ENCODE data around the gene WDR73.

The WDR73 gene

DNA sequence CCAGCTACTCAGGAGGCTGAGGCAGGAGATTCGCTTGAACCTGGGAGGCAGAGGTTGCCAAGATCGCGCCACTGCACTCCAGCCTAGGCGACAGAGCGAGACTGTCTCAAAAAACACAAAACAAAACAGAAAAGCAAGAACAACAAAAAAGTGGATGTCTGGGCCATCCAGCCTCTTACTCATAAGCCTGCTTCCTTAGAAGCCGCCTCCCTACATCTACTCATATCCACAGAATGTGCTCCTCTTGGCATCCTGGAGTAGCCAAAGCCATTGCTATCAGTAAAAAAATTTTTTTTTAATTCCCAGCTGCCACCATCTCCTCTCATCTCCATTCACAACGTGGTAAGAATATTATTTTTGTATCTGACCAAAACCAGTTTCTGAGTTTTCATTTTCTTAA, 42.5 kb downstream of the WDR73 start:
- TF ChIP-seq, protein P1, sequence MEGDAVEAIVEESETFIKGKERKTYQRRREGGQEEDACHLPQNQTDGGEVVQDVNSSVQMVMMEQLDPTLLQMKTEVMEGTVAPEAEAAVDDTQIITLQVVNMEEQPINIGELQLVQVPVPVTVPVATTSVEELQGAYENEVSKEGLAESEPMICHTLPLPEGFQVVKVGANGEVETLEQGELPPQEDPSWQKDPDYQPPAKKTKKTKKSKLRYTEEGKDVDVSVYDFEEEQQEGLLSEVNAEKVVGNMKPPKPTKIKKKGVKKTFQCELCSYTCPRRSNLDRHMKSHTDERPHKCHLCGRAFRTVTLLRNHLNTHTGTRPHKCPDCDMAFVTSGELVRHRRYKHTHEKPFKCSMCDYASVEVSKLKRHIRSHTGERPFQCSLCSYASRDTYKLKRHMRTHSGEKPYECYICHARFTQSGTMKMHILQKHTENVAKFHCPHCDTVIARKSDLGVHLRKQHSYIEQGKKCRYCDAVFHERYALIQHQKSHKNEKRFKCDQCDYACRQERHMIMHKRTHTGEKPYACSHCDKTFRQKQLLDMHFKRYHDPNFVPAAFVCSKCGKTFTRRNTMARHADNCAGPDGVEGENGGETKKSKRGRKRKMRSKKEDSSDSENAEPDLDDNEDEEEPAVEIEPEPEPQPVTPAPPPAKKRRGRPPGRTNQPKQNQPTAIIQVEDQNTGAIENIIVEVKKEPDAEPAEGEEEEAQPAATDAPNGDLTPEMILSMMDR (IDR thresholded peaks at IDR 0.05; ENCODE audit: control insufficient read depth, extremely low read depth, insufficient read depth) = no peak
- DNase-seq (ENCODE audit: low read depth) = no peak
- no peak overlapping the region for H3K4me3 ChIP-seq (ENCODE audit: low read depth, low read length)

DNA sequence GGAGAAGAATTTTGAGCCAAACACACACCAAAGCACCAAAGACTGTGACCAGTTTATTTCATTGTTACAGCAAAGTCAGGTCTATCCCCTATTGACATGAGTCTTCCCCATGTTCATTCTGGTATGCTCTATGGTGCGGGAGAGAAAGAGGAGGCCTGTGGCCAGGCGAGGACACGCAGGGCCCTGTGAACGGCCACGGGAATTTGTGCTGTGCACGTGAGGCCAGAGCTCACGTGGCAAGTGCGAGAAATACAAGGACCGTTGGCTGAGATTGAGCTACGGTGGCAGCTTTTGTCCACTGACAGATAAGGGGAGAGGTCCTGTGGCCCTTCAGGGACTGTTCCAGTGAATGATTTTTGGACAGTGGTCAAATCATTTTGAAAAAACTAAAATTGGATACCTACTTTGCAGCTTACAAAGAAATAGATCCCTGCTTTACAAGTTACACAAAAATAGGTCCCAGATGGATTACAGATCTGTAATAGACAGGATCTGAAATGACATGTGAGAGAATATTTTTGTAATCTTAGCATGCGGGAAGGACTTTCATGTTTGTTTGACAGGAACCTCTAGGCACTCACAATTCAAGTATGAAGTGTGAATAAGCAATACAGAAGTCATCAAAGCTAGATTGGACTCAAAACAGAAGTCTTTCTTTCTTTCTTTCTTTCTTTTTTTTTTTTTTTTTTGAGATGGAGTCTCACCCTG, 44.1 kb downstream of the WDR73 start:
- H3K4me3 ChIP-seq (ENCODE audit: low read depth, low read length) = no peak overlapping the region
- TF ChIP-seq, protein P1 (IDR thresholded peaks at IDR 0.05; ENCODE audit: control insufficient read depth, extremely low read depth, insufficient read depth) = no peak
- DNase-seq (ENCODE audit: low read depth) = no peak

DNA sequence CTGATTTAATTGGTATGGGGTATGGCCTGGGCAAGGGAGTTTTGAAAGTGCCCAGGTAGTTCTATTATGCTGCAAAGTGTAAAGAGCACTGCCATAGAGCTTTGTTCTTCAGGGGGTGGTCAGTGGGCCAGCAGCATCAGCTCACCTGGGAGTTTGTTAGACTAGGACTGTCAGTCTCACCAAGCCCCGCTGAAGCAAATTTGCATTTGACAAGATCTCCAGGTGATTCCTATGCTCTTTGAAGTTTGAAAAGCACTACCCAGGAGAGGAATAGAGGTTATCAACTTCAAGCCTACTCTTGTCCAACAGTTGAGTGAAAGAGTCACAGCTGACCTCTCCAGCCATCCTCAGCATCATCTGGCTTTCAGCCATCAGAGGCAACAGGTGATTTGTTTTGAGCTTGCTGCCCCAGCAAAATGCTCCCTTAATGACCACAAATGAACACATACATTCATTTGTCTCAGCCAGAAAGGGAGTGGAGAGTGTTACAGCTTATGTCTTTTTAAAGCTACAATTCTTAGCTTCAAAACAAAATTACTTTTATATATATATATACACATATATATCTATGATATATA, 45.3 kb downstream of the WDR73 start:
- TF ChIP-seq, protein P1 (IDR thresholded peaks at IDR 0.05; ENCODE audit: control insufficient read depth, extremely low read depth, insufficient read depth) = no peak
- H3K4me3 ChIP-seq (ENCODE audit: low read depth, low read length) = no peak overlapping the region
- DNase-seq (ENCODE audit: low read depth) = no peak

DNA sequence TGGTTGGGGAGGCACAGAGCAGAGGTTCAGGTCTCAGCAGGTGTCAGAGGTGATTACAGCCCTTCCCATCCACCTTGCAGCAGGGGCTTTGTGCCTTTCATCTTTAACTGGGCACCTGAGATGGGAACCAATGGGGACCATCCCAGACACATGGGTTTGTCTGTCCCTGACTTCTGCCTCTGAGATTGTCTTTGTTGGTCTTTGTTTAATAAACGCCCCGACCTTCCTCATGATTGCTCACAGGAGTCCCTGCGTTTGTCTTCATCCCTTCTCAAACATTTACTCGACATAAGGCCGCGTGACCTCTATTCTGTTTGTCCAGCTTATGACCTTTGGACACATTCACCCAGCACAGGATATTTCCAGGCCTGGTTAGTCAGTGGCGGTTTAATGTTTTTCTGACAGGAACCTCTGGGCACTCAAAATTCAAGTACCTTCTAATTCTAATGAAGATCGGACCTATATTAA, 47.4 kb downstream of the WDR73 start:
- H3K4me3 ChIP-seq (ENCODE audit: low read depth, low read length) = no peak overlapping the region
- DNase-seq (ENCODE audit: low read depth) = no peak
- TF ChIP-seq, protein P1 (IDR thresholded peaks at IDR 0.05; ENCODE audit: control insufficient read depth, extremely low read depth, insufficient read depth) = no peak

DNA sequence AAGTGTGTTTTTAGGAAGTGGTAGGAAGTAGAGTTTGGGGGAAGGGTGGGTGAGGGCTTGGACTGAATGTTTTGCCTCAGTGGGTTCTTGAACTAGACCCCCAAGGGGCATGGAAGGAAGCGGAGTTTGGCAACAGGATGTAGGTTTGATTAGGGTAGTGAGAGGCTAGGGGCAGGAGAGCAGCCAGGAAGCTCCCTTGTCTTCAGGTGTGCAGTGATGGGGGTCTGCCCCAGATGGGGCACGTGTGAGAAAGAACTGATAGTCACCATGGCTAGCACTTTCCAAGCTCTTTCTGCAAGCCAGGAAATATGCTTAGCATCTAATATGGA, 48.6 kb downstream of the WDR73 start:
- no peak for DNase-seq (ENCODE audit: low read depth)
- no peak overlapping the region for H3K4me3 ChIP-seq (ENCODE audit: low read depth, low read length)
- TF ChIP-seq, protein P1 (IDR thresholded peaks at IDR 0.05; ENCODE audit: control insufficient read depth, extremely low read depth, insufficient read depth) = no peak

DNA sequence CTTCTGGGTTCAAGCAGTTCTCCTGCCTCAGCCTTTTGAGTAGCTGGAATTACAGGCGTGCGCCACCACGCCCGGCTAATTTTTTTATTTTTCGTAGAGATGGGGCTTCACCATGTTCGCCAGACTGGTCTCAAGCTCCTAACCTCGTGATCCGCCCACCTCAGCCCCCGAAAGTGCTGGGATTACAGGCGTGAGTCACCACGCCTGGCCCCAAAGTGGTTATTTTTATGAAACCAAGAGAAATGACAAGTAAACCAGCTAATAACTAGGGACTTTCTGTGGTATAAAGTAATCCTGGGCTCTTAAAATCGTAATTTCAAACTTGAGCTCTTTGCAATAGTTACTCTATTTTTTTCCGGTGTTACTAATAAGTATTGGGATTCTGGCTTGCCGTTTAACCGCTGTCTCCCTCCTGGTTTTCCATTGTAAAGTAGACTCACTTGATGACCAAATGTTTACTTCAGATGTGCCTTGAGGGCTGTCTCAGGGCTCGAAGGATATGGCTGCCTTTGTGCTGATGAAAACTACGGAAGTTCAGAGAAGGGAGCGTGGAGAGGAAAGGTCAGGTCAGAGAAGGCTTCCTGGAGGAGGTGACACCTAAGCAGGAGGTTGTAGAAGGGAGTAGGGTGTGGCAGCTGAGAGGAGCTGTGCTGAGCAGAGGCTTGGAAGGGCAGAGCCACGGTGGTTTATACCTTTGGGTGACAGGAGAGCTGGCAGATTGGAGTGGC, 49.1 kb downstream of the WDR73 start:
- H3K4me3 ChIP-seq (ENCODE audit: low read depth, low read length) = no peak overlapping the region
- no peak for DNase-seq (ENCODE audit: low read depth)
- TF ChIP-seq, protein P1 (IDR thresholded peaks at IDR 0.05; ENCODE audit: control insufficient read depth, extremely low read depth, insufficient read depth) = no peak
